Upper lobe of right lung (tissue), 1 donor: ENCODE results near the gene UBXN4. TPM values are rescaled to one million over a fixed set of nuclear protein-coding genes. Genes with fewer than 3 reads are reported as not detected.

Experiments used
- ATAC-seq: fragments of 200-7000 bp; cut with Tn5 transposase; one replicate; pipeline ENCODE4 v1.9.1; 2020; ENCODE audit warnings: mild to moderate bottlenecking, moderate library complexity
- DNase-seq: peaks from one replicate; pipeline ENCODE4 v3.0.0-alpha.2; 2020
- H3K27ac ChIP-seq: fragments of 200-600 bp; one replicate; pipeline ENCODE4 v1.8.0; 2022
- H3K27me3 ChIP-seq: fragments of 200-600 bp; one replicate; pipeline ENCODE4 v1.8.0; 2022; ENCODE audit warnings: mild to moderate bottlenecking
- H3K36me3 ChIP-seq: fragments of 200-600 bp; one replicate; pipeline ENCODE4 v1.8.0; 2022
- H3K4me1 ChIP-seq: fragments of 200-600 bp; one replicate; pipeline ENCODE4 v1.8.0; 2022
- H3K4me3 ChIP-seq: fragments of 200-600 bp; one replicate; pipeline ENCODE4 v1.8.0; 2022; ENCODE audit warnings: mild to moderate bottlenecking
- H3K9me3 ChIP-seq: fragments of 200-600 bp; one replicate; pipeline ENCODE4 v1.8.0; 2022
- intact Hi-C: fragments of 100-400 bp; cut with DNase I; formaldehyde crosslinking; loops from one replicate; pipeline ENCODE4 v1.11.0; 2022
- total RNA-seq: library from RNA; stranded (reverse); fragmentation: NEBNext Ultra II Directional; extraction: Animal tissue kit (Norgen Biotek cat#: 25700); gene quantifications from one replicate; pipeline ENCODE4 v1.2.1, GENCODE V29; 2021
- TF ChIP-seq, protein P1 (sequence below): fragments of 200-600 bp; IDR thresholded peaks from one replicate; pipeline ENCODE4 v1.8.0; 2022; ENCODE audit warnings: antibody characterized with exemption
- donor health status: DM: no; HTN: yes; CAD: no; lungs with severe emphysema.

Gene UBXN4
- total RNA-seq, 1 donor from 2014 or later: 80.0 TPM

DNA sequence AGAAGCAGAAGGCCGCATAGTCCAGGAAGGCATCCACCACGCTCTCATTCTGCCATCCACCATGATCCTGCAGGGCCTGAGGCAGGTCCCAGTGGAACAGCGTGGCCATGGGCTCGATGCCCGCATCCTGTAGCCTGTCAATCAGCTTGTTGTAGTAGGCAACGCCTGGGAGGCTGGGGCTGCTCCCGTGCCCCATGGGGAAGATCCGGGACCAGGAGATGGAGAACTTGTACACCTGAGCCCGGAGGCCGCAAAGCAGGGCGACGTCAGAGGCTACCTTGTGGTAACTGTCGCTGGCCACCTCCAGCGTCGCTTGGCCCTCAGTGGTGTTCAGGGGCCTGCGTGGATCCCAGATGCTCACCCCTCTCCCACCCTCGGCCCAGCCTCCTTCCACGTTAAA lies 75.8 kb downstream of the UBXN4 start:
- H3K27me3 ChIP-seq: no peaks in the 10 kb centered on the region
- no peaks in the 10 kb centered on the region for H3K36me3 ChIP-seq
- no peak overlapping the region for H3K4me3 ChIP-seq
- TF ChIP-seq, protein P1, sequence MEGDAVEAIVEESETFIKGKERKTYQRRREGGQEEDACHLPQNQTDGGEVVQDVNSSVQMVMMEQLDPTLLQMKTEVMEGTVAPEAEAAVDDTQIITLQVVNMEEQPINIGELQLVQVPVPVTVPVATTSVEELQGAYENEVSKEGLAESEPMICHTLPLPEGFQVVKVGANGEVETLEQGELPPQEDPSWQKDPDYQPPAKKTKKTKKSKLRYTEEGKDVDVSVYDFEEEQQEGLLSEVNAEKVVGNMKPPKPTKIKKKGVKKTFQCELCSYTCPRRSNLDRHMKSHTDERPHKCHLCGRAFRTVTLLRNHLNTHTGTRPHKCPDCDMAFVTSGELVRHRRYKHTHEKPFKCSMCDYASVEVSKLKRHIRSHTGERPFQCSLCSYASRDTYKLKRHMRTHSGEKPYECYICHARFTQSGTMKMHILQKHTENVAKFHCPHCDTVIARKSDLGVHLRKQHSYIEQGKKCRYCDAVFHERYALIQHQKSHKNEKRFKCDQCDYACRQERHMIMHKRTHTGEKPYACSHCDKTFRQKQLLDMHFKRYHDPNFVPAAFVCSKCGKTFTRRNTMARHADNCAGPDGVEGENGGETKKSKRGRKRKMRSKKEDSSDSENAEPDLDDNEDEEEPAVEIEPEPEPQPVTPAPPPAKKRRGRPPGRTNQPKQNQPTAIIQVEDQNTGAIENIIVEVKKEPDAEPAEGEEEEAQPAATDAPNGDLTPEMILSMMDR: no peak
- H3K9me3 ChIP-seq: no peaks in the 10 kb centered on the region
- H3K27ac ChIP-seq: no peak overlapping the region
- intact Hi-C loops: no loop called here
- DNase-seq: no peak
- ATAC-seq: no peak
- H3K4me1 ChIP-seq: no peaks in the 10 kb centered on the region

DNA sequence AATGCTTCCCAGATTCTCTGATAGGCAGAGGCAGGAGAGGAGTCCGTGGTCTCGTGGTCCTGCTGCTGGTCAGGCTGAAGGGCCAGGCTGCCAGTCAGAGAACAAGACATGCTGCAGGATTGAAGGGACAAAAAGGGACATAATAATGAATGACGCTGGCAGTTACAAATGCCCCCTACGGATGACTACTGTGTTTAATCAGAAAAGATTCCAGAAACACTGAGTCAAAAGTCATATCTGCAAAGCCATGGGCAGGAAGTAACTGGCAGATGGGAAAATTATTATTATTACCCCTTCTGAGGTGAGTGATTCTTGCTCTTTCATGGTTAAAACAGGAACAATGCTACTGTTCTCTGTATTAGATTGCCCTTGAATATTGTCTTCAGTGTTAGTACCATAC lies 76.3 kb downstream of the UBXN4 start:
- intact Hi-C loops: no loop called here
- no peak for DNase-seq
- Histone ChIP-seq H3K27me3 (no peaks in the 10 kb centered on the region), H3K4me1 (no peaks in the 10 kb centered on the region), H3K27ac (no peak overlapping the region), H3K4me3 (no peak overlapping the region), H3K36me3 (no peaks in the 10 kb centered on the region), H3K9me3 (no peaks in the 10 kb centered on the region)
- ATAC-seq: no peak
- TF ChIP-seq, protein P1: no peak

DNA sequence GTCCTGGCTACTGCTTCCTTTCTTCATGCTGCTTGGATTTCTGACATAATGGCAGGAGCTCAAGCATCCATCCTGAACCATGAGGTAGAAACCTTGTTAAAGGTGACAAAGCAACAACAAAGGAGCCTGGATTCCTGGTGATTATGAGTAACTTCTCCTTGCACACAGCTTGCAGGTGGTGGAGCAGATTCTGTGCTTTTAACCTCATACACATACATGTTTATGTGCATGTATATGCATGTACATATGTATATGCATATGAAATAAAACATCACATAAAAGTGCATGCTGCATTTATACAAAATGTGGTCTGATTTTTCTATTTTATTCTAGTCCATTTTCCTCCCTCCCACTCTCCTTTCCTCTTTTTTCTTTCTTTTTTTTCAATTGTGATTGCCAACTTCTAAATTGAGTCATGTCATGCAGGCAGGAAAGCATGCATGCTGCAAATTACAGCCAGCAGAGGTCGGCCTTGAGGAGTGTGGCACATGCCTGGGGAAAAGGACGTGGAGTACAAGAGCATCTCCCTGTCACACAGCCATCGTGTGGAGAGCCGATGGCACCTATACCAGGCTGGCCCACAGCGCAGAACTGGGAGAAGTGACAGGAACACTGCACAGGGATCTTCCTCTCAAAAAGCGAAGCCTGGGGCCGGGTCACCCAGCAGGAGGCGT lies 77.4 kb downstream of the UBXN4 start:
- H3K9me3 ChIP-seq: no peaks in the 10 kb centered on the region
- H3K4me3 ChIP-seq: no peak overlapping the region
- intact Hi-C loops: no loop called here
- ATAC-seq: peak; percentile 21
- DNase-seq: no peak
- no peaks in the 10 kb centered on the region for H3K27me3 ChIP-seq
- TF ChIP-seq, protein P1: no peak
- no peaks in the 10 kb centered on the region for H3K36me3 ChIP-seq
- no peak overlapping the region for H3K27ac ChIP-seq
- H3K4me1 ChIP-seq: no peaks in the 10 kb centered on the region

DNA sequence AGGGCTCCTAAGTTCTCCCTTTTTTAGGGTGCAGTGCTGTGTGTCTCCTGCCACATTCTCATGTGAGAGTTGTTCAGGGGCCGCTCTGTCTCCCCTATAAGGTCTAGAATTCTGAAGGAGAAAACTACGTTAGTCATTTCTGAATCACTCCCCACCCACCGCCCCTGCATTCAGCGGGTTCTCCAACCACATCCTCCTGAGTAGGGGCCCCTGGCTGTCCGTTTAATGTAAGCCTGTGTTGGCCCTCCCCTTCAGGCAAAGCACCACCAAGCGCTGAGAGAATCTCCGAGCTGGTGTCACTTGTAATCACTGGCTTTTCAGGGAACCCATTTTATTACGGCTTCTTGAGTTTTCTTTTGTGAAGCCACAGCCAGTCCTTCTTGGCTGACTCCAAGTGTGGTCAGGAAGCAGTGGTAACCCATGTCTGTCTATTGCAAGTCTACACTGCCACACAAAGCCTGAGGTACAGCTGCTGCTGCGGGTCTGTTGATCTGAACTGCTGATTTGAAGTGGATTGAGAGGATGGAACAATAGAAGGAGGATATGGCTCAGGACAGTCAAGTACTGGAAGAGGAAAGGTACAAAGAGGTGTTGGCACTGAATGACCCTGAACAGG lies 78.5 kb downstream of the UBXN4 start:
- no peaks in the 10 kb centered on the region for H3K4me1 ChIP-seq
- H3K27me3 ChIP-seq: no peaks in the 10 kb centered on the region
- no peak overlapping the region for H3K4me3 ChIP-seq
- intact Hi-C loops: no loop called here
- no peaks in the 10 kb centered on the region for H3K9me3 ChIP-seq
- H3K27ac ChIP-seq: no peak overlapping the region
- TF ChIP-seq, protein P1: no peak
- DNase-seq (no peak), ATAC-seq (no peak)
- no peaks in the 10 kb centered on the region for H3K36me3 ChIP-seq

DNA sequence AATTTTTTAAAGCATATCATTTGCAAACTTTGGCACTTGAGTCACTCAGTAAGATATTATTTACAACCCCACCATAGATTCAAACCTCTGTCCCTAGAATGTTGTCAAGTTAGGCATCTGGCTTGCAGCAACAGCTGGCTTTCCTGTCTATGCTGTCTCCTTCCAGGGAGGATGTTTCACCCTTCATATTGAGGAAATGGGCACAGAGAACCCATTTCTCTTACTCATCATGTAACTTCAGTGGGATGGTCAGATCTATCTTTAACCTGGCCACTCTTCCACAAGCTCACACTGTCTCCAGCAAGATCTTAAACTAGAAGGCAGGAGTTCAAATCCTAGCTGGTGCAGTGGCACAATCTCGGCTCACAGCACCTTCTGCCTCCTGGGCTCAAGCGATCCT lies 79.5 kb downstream of the UBXN4 start:
- H3K4me3 ChIP-seq: no peak overlapping the region
- TF ChIP-seq, protein P1: no peak
- H3K4me1 ChIP-seq: no peaks in the 10 kb centered on the region
- H3K9me3 ChIP-seq: no peaks in the 10 kb centered on the region
- no peaks in the 10 kb centered on the region for H3K36me3 ChIP-seq
- intact Hi-C loops: no loop called here
- no peaks in the 10 kb centered on the region for H3K27me3 ChIP-seq
- no peak overlapping the region for H3K27ac ChIP-seq
- ATAC-seq (no peak), DNase-seq (no peak)
